ENCODE results near the gene ELMO1.

Gene ELMO1

GRCh38 chr7:37428681-37429434 is 19.8 kb downstream of the ELMO1 start:
- TF ChIP-seq POLR2A (IDR thresholded peaks at IDR 0.05; ENCODE audit: low read depth, low read length): no peak
- TF ChIP-seq POLR2AphosphoS5 (IDR thresholded peaks at IDR 0.05; ENCODE audit: low read depth, low read length): no peak
- TF ChIP-seq TAF1 (IDR thresholded peaks at IDR 0.05; ENCODE audit: borderline replicate concordance, low read depth, low read length): no peak
- FAIRE-seq (peak; percentile 33), DNase-seq (ENCODE audit: insufficient read length) (no peak)

GRCh38 chr7:37427276-37427940 is 21.3 kb downstream of the ELMO1 start:
- no peak for DNase-seq (ENCODE audit: insufficient read length)
- TF ChIP-seq POLR2AphosphoS5 (IDR thresholded peaks at IDR 0.05; ENCODE audit: low read depth, low read length): no peak
- no peak for TF ChIP-seq TAF1 (IDR thresholded peaks at IDR 0.05; ENCODE audit: borderline replicate concordance, low read depth, low read length)
- TF ChIP-seq POLR2A (IDR thresholded peaks at IDR 0.05; ENCODE audit: low read depth, low read length): no peak
- no peak for FAIRE-seq

- no peak for DNase-seq (ENCODE audit: insufficient read length)
- no peak for TF ChIP-seq POLR2A (IDR thresholded peaks at IDR 0.05; ENCODE audit: low read depth, low read length)
Observed at GRCh38 chr7:37425498-37425897, 23.2 kb downstream of the ELMO1 start.

GRCh38 chr7:37424995-37425394 is 23.7 kb downstream of the ELMO1 start:
- DNase-seq (ENCODE audit: insufficient read length) (no peak), FAIRE-seq (no peak)
- TF ChIP-seq POLR2A (IDR thresholded peaks at IDR 0.05; ENCODE audit: low read depth, low read length) (no peak), TAF1 (IDR thresholded peaks at IDR 0.05; ENCODE audit: borderline replicate concordance, low read depth, low read length) (no peak), POLR2AphosphoS5 (IDR thresholded peaks at IDR 0.05; ENCODE audit: low read depth, low read length) (no peak)

More at GRCh38 chr7:37425498-37425897, 23.2 kb downstream of the ELMO1 start:
- no peak for FAIRE-seq

GRCh38 chr7:37424521-37424920 is 24.1 kb downstream of the ELMO1 start:
- DNase-seq (ENCODE audit: insufficient read length) (no peak), FAIRE-seq (no peak)
- TF ChIP-seq POLR2A (IDR thresholded peaks at IDR 0.05; ENCODE audit: low read depth, low read length) (no peak), POLR2AphosphoS5 (IDR thresholded peaks at IDR 0.05; ENCODE audit: low read depth, low read length) (no peak), TAF1 (IDR thresholded peaks at IDR 0.05; ENCODE audit: borderline replicate concordance, low read depth, low read length) (no peak)

GRCh38 chr7:37421861-37422500 is 26.7 kb downstream of the ELMO1 start:
- DNase-seq (ENCODE audit: insufficient read length): no peak
- no peak for FAIRE-seq
- TF ChIP-seq TAF1 (IDR thresholded peaks at IDR 0.05; ENCODE audit: borderline replicate concordance, low read depth, low read length) (no peak), POLR2AphosphoS5 (IDR thresholded peaks at IDR 0.05; ENCODE audit: low read depth, low read length) (no peak), POLR2A (IDR thresholded peaks at IDR 0.05; ENCODE audit: low read depth, low read length) (no peak)

GRCh38 chr7:37420946-37421695 is 27.5 kb downstream of the ELMO1 start:
- no peak for TF ChIP-seq TAF1 (IDR thresholded peaks at IDR 0.05; ENCODE audit: borderline replicate concordance, low read depth, low read length)
- TF ChIP-seq POLR2AphosphoS5 (IDR thresholded peaks at IDR 0.05; ENCODE audit: low read depth, low read length): no peak
- TF ChIP-seq POLR2A (IDR thresholded peaks at IDR 0.05; ENCODE audit: low read depth, low read length): no peak
- DNase-seq (ENCODE audit: insufficient read length) (no peak), FAIRE-seq (no peak)

- FAIRE-seq (peak; percentile 30), DNase-seq (ENCODE audit: insufficient read length) (no peak)
- TF ChIP-seq POLR2AphosphoS5 (IDR thresholded peaks at IDR 0.05; ENCODE audit: low read depth, low read length) (no peak), POLR2A (IDR thresholded peaks at IDR 0.05; ENCODE audit: low read depth, low read length) (no peak), TAF1 (IDR thresholded peaks at IDR 0.05; ENCODE audit: borderline replicate concordance, low read depth, low read length) (no peak)
Observed at GRCh38 chr7:37419496-37419895, 29.2 kb downstream of the ELMO1 start.

- DNase-seq (ENCODE audit: insufficient read length) (no peak), FAIRE-seq (peak; percentile 57)
Observed at GRCh38 chr7:37418381-37418780, 30.3 kb downstream of the ELMO1 start.

GRCh38 chr7:37417107-37417474 is 31.6 kb downstream of the ELMO1 start:
- peak; percentile 88 for FAIRE-seq

More at GRCh38 chr7:37418381-37418780, 30.3 kb downstream of the ELMO1 start:
- no peak for TF ChIP-seq POLR2AphosphoS5 (IDR thresholded peaks at IDR 0.05; ENCODE audit: low read depth, low read length)
- no peak for TF ChIP-seq TAF1 (IDR thresholded peaks at IDR 0.05; ENCODE audit: borderline replicate concordance, low read depth, low read length)
- TF ChIP-seq POLR2A (IDR thresholded peaks at IDR 0.05; ENCODE audit: low read depth, low read length): no peak

More at GRCh38 chr7:37417107-37417474, 31.6 kb downstream of the ELMO1 start:
- no peak for TF ChIP-seq TAF1 (IDR thresholded peaks at IDR 0.05; ENCODE audit: borderline replicate concordance, low read depth, low read length)
- no peak for TF ChIP-seq POLR2A (IDR thresholded peaks at IDR 0.05; ENCODE audit: low read depth, low read length)
- no peak for TF ChIP-seq POLR2AphosphoS5 (IDR thresholded peaks at IDR 0.05; ENCODE audit: low read depth, low read length)
- no peak for DNase-seq (ENCODE audit: insufficient read length)

Measured in GM12892 (cell line).